H1 (cell line): ENCODE results near the gene HIVEP3. TPM values are rescaled to one million over a fixed set of nuclear protein-coding genes. Genes with fewer than 3 reads are reported as not detected.

Experiments used
- GTF2F1 ChIP-seq: IDR thresholded peaks from 2 replicates; pipeline ENCODE4 v1.6.1; 2012; ENCODE audit warnings: low read depth, low read length, improper control_type of control experiment, borderline replicate concordance
- MAFK ChIP-seq: IDR thresholded peaks from 2 replicates; pipeline ENCODE4 v1.6.1; 2012; ENCODE audit warnings: low read depth, mild to moderate bottlenecking, improper control_type of control experiment, low read length
- RBBP5 ChIP-seq: IDR thresholded peaks from 2 replicates; pipeline ENCODE4 v1.7.1; 2012; ENCODE audit warnings: low read depth, mild to moderate bottlenecking, inconsistent platforms, low read length, moderate library complexity, borderline replicate concordance
- SIRT6 ChIP-seq: IDR thresholded peaks from one replicate; pipeline ENCODE4 v1.7.1; 2012; ENCODE audit warnings: low read length, inconsistent platforms
- ZNF274 ChIP-seq: IDR thresholded peaks from 2 replicates; pipeline ENCODE4 v1.7.0; 2012; ENCODE audit warnings: low read length, borderline replicate concordance; ENCODE audit errors: extremely low read depth
- polyA plus RNA-seq, 7 experiments: library from polyadenylated mRNA; depleted of rRNA in 3 of 7; stranded (reverse) in 5 of 7; unstranded in 2 of 7; fragments of >200 nt in 5 of 7; fragments of 200-250 nt in 2 of 7; gene quantifications; 1 replicate in 5 of 7; 2 replicates in 1 of 7; 4 replicates in 1 of 7; pipeline versions ENCODE4 v1.2.1 to v1.2.3, GENCODE V29; 2011 to 2013; ENCODE audit warnings: missing spikeins in 2 of 7, mixed read lengths in 2 of 7
- total RNA-seq: library from RNA; stranded (reverse); fragmentation: NEBNext Ultra II Directional; extraction: Animal tissue kit (Norgen Biotek cat#: 25700); gene quantifications from 2 replicates; pipeline ENCODE4 v1.2.1, GENCODE V29; 2021

HIVEP3 gene
- total and polyA plus RNA-seq, 2 of the 8 experiments (the other 6 are each of a cell fraction or from before 2014, with no cell fraction given), result 0.24 to 0.69 TPM

- no peak for TF ChIP-seq GTF2F1
- no peak for TF ChIP-seq MAFK
- TF ChIP-seq RBBP5, result no peak
- TF ChIP-seq SIRT6, result no peak
- TF ChIP-seq ZNF274, result no peak
- TF ChIP-seq, all 59 proteins: peak for 0
Observed at GRCh38 chr1:41648230-41648629, 270.5 kb downstream of the HIVEP3 start (continued).
